DND-41 (cell line): ENCODE data around the gene OPN1SW.

Source experiments
- ATAC-seq: fragments of 200-7000 bp; cut with Tn5 transposase; 3 replicates; pipeline ENCODE4 v1.9.1; 2021; ENCODE audit warnings: low read depth; ENCODE audit not compliant: insufficient read depth
- DNase-seq: peaks from one replicate; pipeline ENCODE4 v3.0.0-alpha.2; 2020
- H2AFZ ChIP-seq: 2 replicates; pipeline ENCODE4 v1.6.0; 2012; ENCODE audit warnings: low read depth, low read length
- H3K27ac ChIP-seq: 2 replicates; pipeline ENCODE4 v1.5.1; 2012; ENCODE audit warnings: low read length, inconsistent platforms
- H3K27me3 ChIP-seq: fragments of 200-600 bp; sonication (generic); 2 replicates; pipeline ENCODE4 v1.6.0; 2012; ENCODE audit warnings: low read length, mild to moderate bottlenecking, inconsistent platforms; ENCODE audit not compliant: insufficient read depth, poor library complexity
- H3K36me3 ChIP-seq: 2 replicates; pipeline ENCODE4 v1.5.1; 2012; ENCODE audit warnings: low read length, inconsistent platforms; ENCODE audit not compliant: insufficient read depth
- H3K4me1 ChIP-seq: 2 replicates; pipeline ENCODE4 v1.5.1; 2012; ENCODE audit warnings: mild to moderate bottlenecking, low read length; ENCODE audit not compliant: insufficient read depth
- H3K4me2 ChIP-seq: 2 replicates; pipeline ENCODE4 v1.6.0; 2012; ENCODE audit warnings: mild to moderate bottlenecking, moderate library complexity, low read length, inconsistent platforms; ENCODE audit not compliant: insufficient read depth
- H3K4me3 ChIP-seq, 2 experiments: fragments of 200-600 bp in 1 of 2; shearing (Covaris generic) in 1 of 2; 2 replicates each; pipeline ENCODE4 v1.5.1; 2012 to 2016; ENCODE audit warnings: inconsistent platforms in 2 of 2, low read length in 2 of 2, mild to moderate bottlenecking in 2 of 2, low read depth in 1 of 2, moderate library complexity in 1 of 2
- H3K79me2 ChIP-seq: 2 replicates; pipeline ENCODE4 v1.6.0; 2012; ENCODE audit warnings: low read length, inconsistent platforms; ENCODE audit not compliant: insufficient read depth
- H3K9ac ChIP-seq: 2 replicates; pipeline ENCODE4 v1.6.0; 2012; ENCODE audit warnings: low read depth, mild to moderate bottlenecking, inconsistent platforms, low read length, moderate library complexity
- H3K9me3 ChIP-seq: 2 replicates; pipeline ENCODE4 v1.5.1; 2012; ENCODE audit warnings: low read length, moderate library complexity, mild to moderate bottlenecking, inconsistent platforms; ENCODE audit not compliant: insufficient read depth, severe bottlenecking
- H4K20me1 ChIP-seq: 2 replicates; pipeline ENCODE4 v1.6.0; 2012; ENCODE audit warnings: low read length; ENCODE audit not compliant: insufficient read depth
- EZH2 ChIP-seq: IDR thresholded peaks from 3 replicates; pipeline ENCODE4 v1.6.1; 2012; ENCODE audit warnings: borderline replicate concordance, low read depth, mild to moderate bottlenecking, moderate library complexity, low read length, inconsistent platforms; ENCODE audit not compliant: severe bottlenecking
- TF ChIP-seq, protein P1 (sequence below): IDR thresholded peaks from 2 replicates; pipeline ENCODE4 v1.5.1; 2012; ENCODE audit warnings: borderline replicate concordance, low read length, moderate library complexity, mild to moderate bottlenecking; ENCODE audit not compliant: poor library complexity, severe bottlenecking; ENCODE audit errors: extremely low read depth

The OPN1SW gene

DNA sequence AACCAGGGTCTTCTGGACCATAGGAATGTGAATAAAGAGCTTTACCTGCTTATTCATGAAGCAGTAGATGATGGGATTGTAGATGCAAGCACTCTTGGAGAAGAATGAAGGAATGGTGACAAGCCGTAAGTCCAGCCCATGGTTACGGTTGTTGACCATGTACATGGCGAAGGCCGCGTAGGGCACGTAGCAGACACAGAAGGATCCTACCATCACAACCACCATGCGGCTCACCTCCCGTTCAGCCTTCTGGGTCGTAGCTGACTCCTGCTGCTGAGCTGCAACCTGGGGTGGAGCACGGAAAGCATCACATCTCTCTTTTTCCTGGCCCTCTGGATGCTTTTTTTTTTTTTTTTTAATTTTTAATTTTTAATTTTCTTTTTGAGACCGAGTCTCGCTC, 2.0 kb downstream of the OPN1SW start:
- H3K36me3 ChIP-seq, result peaks cover 46% of the 10 kb centered on the region
- no peak for DNase-seq
- H3K4me3 ChIP-seq, result no peak overlapping the region
- H3K27me3 ChIP-seq, result no peaks in the 10 kb centered on the region
- no peak for ATAC-seq
- H3K9me3 ChIP-seq, result peaks cover 2% of the 10 kb centered on the region
- H3K79me2 ChIP-seq, result no peaks in the 10 kb centered on the region
- H3K4me1 ChIP-seq, result no peaks in the 10 kb centered on the region
- H4K20me1 ChIP-seq, result peaks cover 3% of the 10 kb centered on the region; the same call in 1 of the 2 replicates
- H3K27ac ChIP-seq, result no peak overlapping the region
- H2AFZ ChIP-seq, result no peak overlapping the region
- TF ChIP-seq, protein P1, sequence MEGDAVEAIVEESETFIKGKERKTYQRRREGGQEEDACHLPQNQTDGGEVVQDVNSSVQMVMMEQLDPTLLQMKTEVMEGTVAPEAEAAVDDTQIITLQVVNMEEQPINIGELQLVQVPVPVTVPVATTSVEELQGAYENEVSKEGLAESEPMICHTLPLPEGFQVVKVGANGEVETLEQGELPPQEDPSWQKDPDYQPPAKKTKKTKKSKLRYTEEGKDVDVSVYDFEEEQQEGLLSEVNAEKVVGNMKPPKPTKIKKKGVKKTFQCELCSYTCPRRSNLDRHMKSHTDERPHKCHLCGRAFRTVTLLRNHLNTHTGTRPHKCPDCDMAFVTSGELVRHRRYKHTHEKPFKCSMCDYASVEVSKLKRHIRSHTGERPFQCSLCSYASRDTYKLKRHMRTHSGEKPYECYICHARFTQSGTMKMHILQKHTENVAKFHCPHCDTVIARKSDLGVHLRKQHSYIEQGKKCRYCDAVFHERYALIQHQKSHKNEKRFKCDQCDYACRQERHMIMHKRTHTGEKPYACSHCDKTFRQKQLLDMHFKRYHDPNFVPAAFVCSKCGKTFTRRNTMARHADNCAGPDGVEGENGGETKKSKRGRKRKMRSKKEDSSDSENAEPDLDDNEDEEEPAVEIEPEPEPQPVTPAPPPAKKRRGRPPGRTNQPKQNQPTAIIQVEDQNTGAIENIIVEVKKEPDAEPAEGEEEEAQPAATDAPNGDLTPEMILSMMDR, result no peak
- TF ChIP-seq EZH2, result no peak
- H3K9ac ChIP-seq, result no peak overlapping the region
- no peak overlapping the region for H3K4me2 ChIP-seq

GRCh38 chr7:128770233-128770632, 5.4 kb downstream of the OPN1SW start:
- Histone ChIP-seq H3K4me1 (no peaks in the 10 kb centered on the region), H3K9ac (no peak overlapping the region), H3K9me3 (no peaks in the 10 kb centered on the region), H3K4me2 (no peak overlapping the region), H4K20me1 (peaks cover 3% of the 10 kb centered on the region; the same call in 1 of the 2 replicates), H3K36me3 (peaks cover 68% of the 10 kb centered on the region), H3K79me2 (no peaks in the 10 kb centered on the region), H3K27me3 (no peaks in the 10 kb centered on the region), H2AFZ (no peak overlapping the region), H3K27ac (no peak overlapping the region), H3K4me3 (no peak overlapping the region)
- ATAC-seq (no peak), DNase-seq (no peak)
- no peak for TF ChIP-seq EZH2
- TF ChIP-seq, protein P1, result no peak

GRCh38 chr7:128767475-128768110, 8.0 kb downstream of the OPN1SW start:
- no peaks in the 10 kb centered on the region for H3K9me3 ChIP-seq

More at GRCh38 chr7:128767475-128768110, 8.0 kb downstream of the OPN1SW start:
- no peak for ATAC-seq
- Histone ChIP-seq H3K9ac (no peak overlapping the region), H3K4me1 (no peaks in the 10 kb centered on the region), H4K20me1 (no peaks in the 10 kb centered on the region), H3K27ac (no peak overlapping the region), H3K4me3 (no peak overlapping the region), H3K27me3 (no peaks in the 10 kb centered on the region), H3K4me2 (no peak overlapping the region), H3K79me2 (no peaks in the 10 kb centered on the region), H3K36me3 (peaks cover 80% of the 10 kb centered on the region), H2AFZ (no peak overlapping the region)
- no peak for TF ChIP-seq EZH2
- TF ChIP-seq, protein P1, result no peak
- DNase-seq, result no peak
